Effector memory CD8-positive, alpha-beta T cell (primary cell): Measurements from ENCODE around the gene TBC1D32.
"Not testable (repeated sequence)": the region's sequence is repeated elsewhere in the genome, so short reads cannot be mapped to it uniquely, and the experiment has no call there.

Experiments used
- ATAC-seq: fragments of 150-1000 bp; cut with Tn5 transposase; replicated peaks from 2 replicates; pipeline ENCODE4 v1.10.0; 2021; ENCODE audit warnings: mild to moderate bottlenecking, moderate library complexity
- DNase-seq, 3 experiments: peaks; one replicate each; pipeline ENCODE4 v3.0.0; 2021
- H3K27ac Mint-ChIP-seq, 2 donors: one replicate each; pipeline ENCODE4 v1.8.0; 2022; ENCODE audit warnings: mild to moderate bottlenecking in 2 of 2, mixed read lengths in 2 of 2, moderate library complexity in 2 of 2
- H3K27me3 Mint-ChIP-seq, 2 donors: one replicate each; pipeline ENCODE4 v1.8.0; 2022; ENCODE audit warnings: mixed read lengths in 2 of 2
- H3K36me3 Mint-ChIP-seq: one replicate; pipeline ENCODE4 v1.8.0; 2022; ENCODE audit warnings: mild to moderate bottlenecking, moderate library complexity, mixed read lengths; ENCODE audit not compliant: insufficient read depth
- H3K4me1 Mint-ChIP-seq, 2 donors: one replicate each; pipeline ENCODE4 v1.8.0; 2022; ENCODE audit warnings: low read depth in 2 of 2, mixed read lengths in 2 of 2
- H3K4me3 Mint-ChIP-seq, 2 donors: one replicate each; pipeline ENCODE4 v1.8.0; 2022; ENCODE audit warnings: mild to moderate bottlenecking in 2 of 2, mixed read lengths in 2 of 2, moderate library complexity in 2 of 2
- H3K9me3 Mint-ChIP-seq, 2 donors: one replicate each; pipeline ENCODE4 v1.8.0; 2022; ENCODE audit warnings: mixed read lengths in 2 of 2

TBC1D32 gene

GRCh38 chr6:121311814-121312213 lies 22.5 kb downstream of the TBC1D32 start:
- H3K4me1 Mint-ChIP-seq, ATAC-seq, DNase-seq, H3K27me3 Mint-ChIP-seq, H3K27ac Mint-ChIP-seq, H3K36me3 Mint-ChIP-seq, H3K4me3 Mint-ChIP-seq, H3K9me3 Mint-ChIP-seq: not testable (repeated sequence)

- H3K4me1 Mint-ChIP-seq: no peaks in the 10 kb centered on the region
- H3K27ac Mint-ChIP-seq: no peak overlapping the region
- no peaks in the 10 kb centered on the region for H3K36me3 Mint-ChIP-seq
- ATAC-seq (no peak), DNase-seq (no peak)
- H3K9me3 Mint-ChIP-seq: peaks cover 0 to 3% of the 10 kb centered on the region in 2 donors
- H3K27me3 Mint-ChIP-seq: no peaks in the 10 kb centered on the region
- H3K4me3 Mint-ChIP-seq: no peak overlapping the region
Measured at GRCh38 chr6:121310495-121310894, 23.8 kb downstream of the TBC1D32 start.

- Mint-ChIP-seq H3K9me3 (peaks cover 0 to 3% of the 10 kb centered on the region in 2 donors), H3K27me3 (no peaks in the 10 kb centered on the region), H3K36me3 (no peaks in the 10 kb centered on the region), H3K4me1 (no peaks in the 10 kb centered on the region), H3K27ac (no peak overlapping the region), H3K4me3 (no peak overlapping the region)
- ATAC-seq (no peak), DNase-seq (no peak)
Measured at GRCh38 chr6:121309768-121310469, 24.4 kb downstream of the TBC1D32 start.

- Mint-ChIP-seq H3K27me3 (no peaks in the 10 kb centered on the region), H3K27ac (no peak overlapping the region), H3K4me3 (no peak overlapping the region), H3K9me3 (no peaks in the 10 kb centered on the region), H3K36me3 (no peaks in the 10 kb centered on the region), H3K4me1 (no peaks in the 10 kb centered on the region)
- ATAC-seq (peak; percentile 45), DNase-seq (no peak)
Measured at GRCh38 chr6:121305957-121306607, 28.2 kb downstream of the TBC1D32 start.

- DNase-seq (no peak), ATAC-seq (no peak)
- H3K9me3 Mint-ChIP-seq: no peaks in the 10 kb centered on the region
- H3K4me3 Mint-ChIP-seq: no peak overlapping the region
- H3K27ac Mint-ChIP-seq: no peak overlapping the region
- peaks cover 5% of the 10 kb centered on the region for H3K36me3 Mint-ChIP-seq
- no peaks in the 10 kb centered on the region for H3K27me3 Mint-ChIP-seq
- no peaks in the 10 kb centered on the region for H3K4me1 Mint-ChIP-seq
Measured at GRCh38 chr6:121302882-121303281, 31.4 kb downstream of the TBC1D32 start.

- H3K9me3 Mint-ChIP-seq, H3K4me1 Mint-ChIP-seq, H3K36me3 Mint-ChIP-seq, H3K27me3 Mint-ChIP-seq, H3K27ac Mint-ChIP-seq, ATAC-seq, DNase-seq, H3K4me3 Mint-ChIP-seq: not testable (repeated sequence)
Measured at GRCh38 chr6:121301156-121301555, 33.1 kb downstream of the TBC1D32 start.

- Mint-ChIP-seq H3K27ac (no peak overlapping the region), H3K9me3 (no peaks in the 10 kb centered on the region), H3K4me3 (no peak overlapping the region), H3K27me3 (no peaks in the 10 kb centered on the region), H3K4me1 (no peaks in the 10 kb centered on the region), H3K36me3 (peaks cover 5% of the 10 kb centered on the region)
- DNase-seq (no peak), ATAC-seq (no peak)
Measured at GRCh38 chr6:121297694-121298093, 36.6 kb downstream of the TBC1D32 start.

GRCh38 chr6:121285041-121285440 lies 49.2 kb downstream of the TBC1D32 start:
- peaks cover 4% of the 10 kb centered on the region for H3K36me3 Mint-ChIP-seq
- H3K4me3 Mint-ChIP-seq: no peak overlapping the region
- DNase-seq (no peak), ATAC-seq (no peak)
- no peak overlapping the region for H3K27ac Mint-ChIP-seq
- H3K27me3 Mint-ChIP-seq: no peaks in the 10 kb centered on the region
- H3K9me3 Mint-ChIP-seq: no peaks in the 10 kb centered on the region
- no peaks in the 10 kb centered on the region for H3K4me1 Mint-ChIP-seq

- Mint-ChIP-seq H3K4me3 (no peak overlapping the region), H3K36me3 (peaks cover 3% of the 10 kb centered on the region), H3K27ac (no peak overlapping the region), H3K27me3 (no peaks in the 10 kb centered on the region), H3K9me3 (peaks cover 0 to 2% of the 10 kb centered on the region in 2 donors), H3K4me1 (peaks cover 0 to 6% of the 10 kb centered on the region in 2 donors)
- DNase-seq: no peak
- no peak for ATAC-seq
Measured at GRCh38 chr6:121274666-121275295, 59.5 kb downstream of the TBC1D32 start.

GRCh38 chr6:121263742-121264141 lies 70.5 kb downstream of the TBC1D32 start:
- DNase-seq (no peak), ATAC-seq (no peak)
- H3K4me1 Mint-ChIP-seq: no peaks in the 10 kb centered on the region
- no peaks in the 10 kb centered on the region for H3K27me3 Mint-ChIP-seq
- peaks cover 7 to 15% of the 10 kb centered on the region in 2 donors for H3K9me3 Mint-ChIP-seq
- H3K36me3 Mint-ChIP-seq: peaks cover 9% of the 10 kb centered on the region
- H3K27ac Mint-ChIP-seq: no peak overlapping the region
- no peak overlapping the region for H3K4me3 Mint-ChIP-seq

- no peak for ATAC-seq
- H3K27ac Mint-ChIP-seq: no peak overlapping the region
- H3K9me3 Mint-ChIP-seq: peaks cover 6 to 8% of the 10 kb centered on the region in 2 donors
- H3K36me3 Mint-ChIP-seq: peaks cover 9% of the 10 kb centered on the region
- H3K4me3 Mint-ChIP-seq: no peak overlapping the region
- DNase-seq: no peak
- no peaks in the 10 kb centered on the region for H3K4me1 Mint-ChIP-seq
- H3K27me3 Mint-ChIP-seq: no peaks in the 10 kb centered on the region
Measured at GRCh38 chr6:121260651-121261102, 73.6 kb downstream of the TBC1D32 start.

GRCh38 chr6:121247386-121247785 lies 86.9 kb downstream of the TBC1D32 start:
- Mint-ChIP-seq H3K9me3 (peaks cover 9 to 20% of the 10 kb centered on the region in 2 donors), H3K36me3 (peaks cover 2% of the 10 kb centered on the region), H3K27ac (no peak overlapping the region), H3K4me1 (peaks cover 0 to 3% of the 10 kb centered on the region in 2 donors), H3K27me3 (no peaks in the 10 kb centered on the region), H3K4me3 (no peak overlapping the region)
- no peak for ATAC-seq
- DNase-seq: no peak

- Mint-ChIP-seq H3K27ac (no peak overlapping the region), H3K36me3 (peaks cover 2% of the 10 kb centered on the region)
- no peak for ATAC-seq
Measured at GRCh38 chr6:121242386-121242785, 91.9 kb downstream of the TBC1D32 start.

GRCh38 chr6:121237859-121238258 lies 96.4 kb downstream of the TBC1D32 start:
- ATAC-seq (no peak), DNase-seq (no peak)
- no peak overlapping the region for H3K4me3 Mint-ChIP-seq
- peaks cover 8% of the 10 kb centered on the region for H3K36me3 Mint-ChIP-seq
- H3K27me3 Mint-ChIP-seq: no peaks in the 10 kb centered on the region
- peaks cover 2 to 10% of the 10 kb centered on the region in 2 donors for H3K9me3 Mint-ChIP-seq
- no peak overlapping the region for H3K27ac Mint-ChIP-seq
- H3K4me1 Mint-ChIP-seq: no peaks in the 10 kb centered on the region

More at GRCh38 chr6:121242386-121242785, 91.9 kb downstream of the TBC1D32 start:
- Mint-ChIP-seq H3K4me3 (no peak overlapping the region), H3K4me1 (peaks cover 0 to 3% of the 10 kb centered on the region in 2 donors), H3K9me3 (no peaks in the 10 kb centered on the region), H3K27me3 (no peaks in the 10 kb centered on the region)
- no peak for DNase-seq
